ENCODE measurements around the gene KRT1. TPM values are rescaled to one million over a fixed set of nuclear protein-coding genes. Genes with fewer than 3 reads are reported as not detected.

The KRT1 gene
- total and polyA plus RNA-seq, 3 donors from 2014 or later = 0.20 TPM; not detected in 2

Other genes starting within 250 kb of the KRT1 start
- under 1 TPM in 1 of 2 donors, not detected in 1; 0.19 TPM for gene KRT75, start 246.0 kb downstream of the KRT1 start, total RNA-seq
- gene KRT75, start 246.0 kb downstream of the KRT1 start, polyA plus RNA-seq (ENCODE audit: insufficient read depth, low read depth, low replicate concordance) = not detected
- gene KRT6B, start 228.3 kb downstream of the KRT1 start, total RNA-seq = under 1 TPM in 1 of 2 donors, not detected in 1; 0.19 TPM
- gene KRT6B, start 228.3 kb downstream of the KRT1 start, polyA plus RNA-seq (ENCODE audit: insufficient read depth, low read depth, low replicate concordance) = not detected
- gene KRT6C, start 206.6 kb downstream of the KRT1 start, total RNA-seq = under 1 TPM in 1 of 2 donors, not detected in 1; 0.16 TPM
- not detected for gene KRT6C, start 206.6 kb downstream of the KRT1 start, polyA plus RNA-seq (ENCODE audit: insufficient read depth, low read depth, low replicate concordance)
- gene KRT6A, start 187.2 kb downstream of the KRT1 start, total RNA-seq = under 1 TPM; 0.19 to 0.63 TPM
- gene KRT6A, start 187.2 kb downstream of the KRT1 start, polyA plus RNA-seq (ENCODE audit: insufficient read depth, low read depth, low replicate concordance) = 1.5 TPM
- gene KRT5, start 160.0 kb downstream of the KRT1 start, total RNA-seq = 1 to 10 TPM in 1 of 2 donors, under 1 TPM in 1; 0.39 to 1.1 TPM
- 2.6 TPM for gene KRT5, start 160.0 kb downstream of the KRT1 start, polyA plus RNA-seq (ENCODE audit: insufficient read depth, low read depth, low replicate concordance)
- under 1 TPM in 1 of 2 donors, not detected in 1; 0.12 TPM for gene KRT71, start 127.3 kb downstream of the KRT1 start, total RNA-seq
- not detected for gene KRT71, start 127.3 kb downstream of the KRT1 start, polyA plus RNA-seq (ENCODE audit: insufficient read depth, low read depth, low replicate concordance)
- gene KRT74, start 106.6 kb downstream of the KRT1 start, total RNA-seq = 1 to 10 TPM in 1 of 2 donors, under 1 TPM in 1; 0.87 to 3.9 TPM
- 2.2 TPM for gene KRT74, start 106.6 kb downstream of the KRT1 start, polyA plus RNA-seq (ENCODE audit: insufficient read depth, low read depth, low replicate concordance)
- 10 to 100 TPM; 11.7 to 16.5 TPM for gene KRT72, start 78.9 kb downstream of the KRT1 start, total RNA-seq
- gene KRT72, start 78.9 kb downstream of the KRT1 start, polyA plus RNA-seq (ENCODE audit: insufficient read depth, low read depth, low replicate concordance) = 85.0 TPM
- under 1 TPM in 1 of 2 donors, not detected in 1; 0.16 TPM for gene KRT73, start 61.8 kb downstream of the KRT1 start, total RNA-seq
- gene KRT73, start 61.8 kb downstream of the KRT1 start, polyA plus RNA-seq (ENCODE audit: insufficient read depth, low read depth, low replicate concordance) = not detected
- not detected for gene KRT2, start 28.2 kb downstream of the KRT1 start, total RNA-seq
- gene KRT2, start 28.2 kb downstream of the KRT1 start, polyA plus RNA-seq (ENCODE audit: insufficient read depth, low read depth, low replicate concordance) = not detected
- gene KRT77, start 23.1 kb upstream of the KRT1 start, total RNA-seq = under 1 TPM in 1 of 2 donors, not detected in 1; 0.74 TPM
- 0.33 TPM for gene KRT77, start 23.1 kb upstream of the KRT1 start, polyA plus RNA-seq (ENCODE audit: insufficient read depth, low read depth, low replicate concordance)
- gene KRT76, start 96.9 kb upstream of the KRT1 start, total RNA-seq = not detected
- not detected for gene KRT76, start 96.9 kb upstream of the KRT1 start, polyA plus RNA-seq (ENCODE audit: insufficient read depth, low read depth, low replicate concordance)
- not detected for gene KRT3, start 115.7 kb upstream of the KRT1 start, total RNA-seq
- not detected for gene KRT3, start 115.7 kb upstream of the KRT1 start, polyA plus RNA-seq (ENCODE audit: insufficient read depth, low read depth, low replicate concordance)
- under 1 TPM in 1 of 2 donors, not detected in 1; 0.19 TPM for gene KRT4, start 133.7 kb upstream of the KRT1 start, total RNA-seq
- gene KRT4, start 133.7 kb upstream of the KRT1 start, polyA plus RNA-seq (ENCODE audit: insufficient read depth, low read depth, low replicate concordance) = not detected
- under 1 TPM; 0.19 to 0.24 TPM for gene KRT79, start 153.9 kb upstream of the KRT1 start, total RNA-seq
- gene KRT79, start 153.9 kb upstream of the KRT1 start, polyA plus RNA-seq (ENCODE audit: insufficient read depth, low read depth, low replicate concordance) = not detected
- 1 to 10 TPM in 1 of 2 donors, under 1 TPM in 1; 0.93 to 1.1 TPM for gene KRT78, start 168.6 kb upstream of the KRT1 start, total RNA-seq
- gene KRT78, start 168.6 kb upstream of the KRT1 start, polyA plus RNA-seq (ENCODE audit: insufficient read depth, low read depth, low replicate concordance) = 0.99 TPM
- gene KRT8, start 224.7 kb upstream of the KRT1 start, total RNA-seq = 10 to 100 TPM; 13.2 to 14.6 TPM
- gene KRT8, start 224.7 kb upstream of the KRT1 start, polyA plus RNA-seq (ENCODE audit: insufficient read depth, low read depth, low replicate concordance) = 63.0 TPM